ENCODE data around the gene PABPN1. TPM values are rescaled to one million over a fixed set of nuclear protein-coding genes. Genes with fewer than 3 reads are reported as not detected.

The PABPN1 gene
- total and polyA plus RNA-seq, 2 of the 13 experiments (the other 11 are each of a cell fraction or from before 2014, with no cell fraction given), result 233 to 524 TPM

GRCh38 chr14:23299211-23299957 is 21.9 kb upstream of the PABPN1 start (continued):
- no peak for TF ChIP-seq SAFB2 (CRISPR knock-in tag; IDR thresholded peaks at IDR 0.05; ENCODE audit: borderline replicate concordance, low read depth)
- 0 out of 2 replicates have a peak, but pooled peaks have one; percentile 42 for TF ChIP-seq KAT7 (CRISPR knock-in tag; IDR thresholded peaks at IDR 0.05; ENCODE audit: borderline replicate concordance)
- TF ChIP-seq ZNF407 (CRISPR knock-in tag; IDR thresholded peaks at IDR 0.05; ENCODE audit: not compliant biosample characterization), result no peak
- no peak for TF ChIP-seq MYNN (CRISPR knock-in tag; IDR thresholded peaks at IDR 0.05; ENCODE audit: low read depth)
- TF ChIP-seq ZNF530 (CRISPR knock-in tag; IDR thresholded peaks at IDR 0.05; ENCODE audit: low read depth), result no peak
- no peak for TF ChIP-seq CSRNP2 (CRISPR knock-in tag; conservative IDR thresholded peaks at IDR 0.05; ENCODE audit: low read depth)
- TF ChIP-seq ELF1 (CRISPR knock-in tag; IDR thresholded peaks at IDR 0.05), result no peak
- TF ChIP-seq ATF6 (CRISPR knock-in tag; conservative IDR thresholded peaks at IDR 0.05), result no peak
- TF ChIP-seq ZNF670 (CRISPR knock-in tag; IDR thresholded peaks at IDR 0.05; ENCODE audit: borderline replicate concordance), result no peak
- TF ChIP-seq CREM (IDR thresholded peaks at IDR 0.05), result no peak
- TF ChIP-seq CREM (CRISPR knock-in tag; IDR thresholded peaks at IDR 0.05), result no peak
- no peak for TF ChIP-seq FIP1L1 (IDR thresholded peaks at IDR 0.05; ENCODE audit: borderline replicate concordance, insufficient read depth, low read depth, low read length)
- TF ChIP-seq ZKSCAN8 (CRISPR knock-in tag; IDR thresholded peaks at IDR 0.05; ENCODE audit: borderline replicate concordance), result no peak; the same call in 1 of the 2 replicates
- no peak for TF ChIP-seq ZNF180 (CRISPR knock-in tag; IDR thresholded peaks at IDR 0.05; ENCODE audit: borderline replicate concordance, low read depth)
- no peak for TF ChIP-seq ZNF496 (CRISPR knock-in tag; IDR thresholded peaks at IDR 0.05; ENCODE audit: insufficient replicate concordance)
- no peak for TF ChIP-seq RFX1 (IDR thresholded peaks at IDR 0.05)
- no peak for TF ChIP-seq SPEN (CRISPR knock-in tag; IDR thresholded peaks at IDR 0.05; ENCODE audit: low read depth)
- TF ChIP-seq ASH2L (IDR thresholded peaks at IDR 0.05; ENCODE audit: insufficient read length, low read depth, low read length), result no peak
